Measurements from ENCODE around the gene ARHGEF1. TPM values are rescaled to one million over a fixed set of nuclear protein-coding genes. Genes with fewer than 3 reads are reported as not detected.

Gene ARHGEF1
- total RNA-seq, 4 donors from 2014 or later = 54.5 to 71.8 (median 59.7) TPM

DNA sequence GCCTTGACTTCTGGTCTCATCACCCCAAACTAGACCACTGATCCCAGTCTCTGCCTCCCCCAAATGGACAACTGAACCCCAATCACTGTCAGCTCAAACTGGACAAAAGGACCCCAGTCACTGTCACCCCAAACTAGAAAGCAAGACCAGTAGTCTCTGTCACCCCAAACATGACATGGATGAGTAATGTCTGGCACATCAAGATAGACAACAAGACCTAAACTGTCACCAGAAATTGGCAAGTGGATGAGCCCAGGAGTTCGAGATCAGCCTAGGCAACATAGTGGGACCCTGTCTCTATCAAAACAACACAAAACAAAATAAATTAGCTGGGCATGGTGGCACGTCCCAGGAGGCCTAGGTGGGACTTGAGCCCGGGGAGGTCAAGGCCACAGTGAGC is 64.1 kb downstream of the ARHGEF1 start:
- 92% methylated on average over 3 of the region's 3 CpGs for WGBS
- Histone ChIP-seq H3K4me3 (no peak overlapping the region), H3K9me3 (no peaks in the 10 kb centered on the region), H3K4me1 (peaks cover 0 to 7% (median 2%) of the 10 kb centered on the region in 4 donors), H3K36me3 (no peaks in the 10 kb centered on the region), H3K27me3 (peaks cover 0 to 46% (median 7%) of the 10 kb centered on the region in 4 donors), H3K27ac (replicated peaks in 1 of 4) (no peak overlapping the region)
- DNase-seq (ENCODE audit: extremely low spot score) = no peak
- intact Hi-C loops (cut with DNase I) = no loop called here
- TF ChIP-seq POLR2A (IDR thresholded peaks at IDR 0.05; ENCODE audit: low read depth) = no peak
- TF ChIP-seq POLR2AphosphoS5 (IDR thresholded peaks at IDR 0.05) = no peak

- H3K27ac ChIP-seq (replicated peaks in 1 of 4) = no peak overlapping the region
- H3K4me3 ChIP-seq = no peak overlapping the region
- no peaks in the 10 kb centered on the region for H3K9me3 ChIP-seq
- DNase-seq (ENCODE audit: extremely low spot score) = no peak
- WGBS = 8% methylated on average over 10 of the region's 12 CpGs
- intact Hi-C loops (cut with DNase I) = loop anchor here (5.0 kb wide), 1 partner anchor 89 kb away; the partner anchor contains the start of gene RPS19
- H3K27me3 ChIP-seq = peaks cover 0 to under 1% (median 0%) of the 10 kb centered on the region in 4 donors
- H3K4me1 ChIP-seq = peaks cover 0 to 7% (median 4%) of the 10 kb centered on the region in 4 donors
- TF ChIP-seq POLR2AphosphoS5 (IDR thresholded peaks at IDR 0.05) (peak in 1 of 2 donors; percentile 50), POLR2A (IDR thresholded peaks at IDR 0.05; ENCODE audit: low read depth) (no peak), EP300 (IDR thresholded peaks at IDR 0.05) (no peak), CTCF (IDR thresholded peaks at IDR 0.05) (peak in 2 of 3 experiments; percentile 87 to 98)
- H3K36me3 ChIP-seq = peaks cover 0 to 24% (median 17%) of the 10 kb centered on the region in 4 donors
Observed at GRCh38 chr19:41951686-41952172, 68.7 kb downstream of the ARHGEF1 start.

GRCh38 chr19:41955521-41955920 is 72.5 kb downstream of the ARHGEF1 start:
- H3K27me3 ChIP-seq = no peaks in the 10 kb centered on the region
- no peak for DNase-seq (ENCODE audit: extremely low spot score)
- no peak for TF ChIP-seq POLR2AphosphoS5 (IDR thresholded peaks at IDR 0.05)
- no peak for TF ChIP-seq EP300 (IDR thresholded peaks at IDR 0.05)
- TF ChIP-seq POLR2A (IDR thresholded peaks at IDR 0.05; ENCODE audit: low read depth) = no peak
- TF ChIP-seq CTCF (IDR thresholded peaks at IDR 0.05) = no peak

DNA sequence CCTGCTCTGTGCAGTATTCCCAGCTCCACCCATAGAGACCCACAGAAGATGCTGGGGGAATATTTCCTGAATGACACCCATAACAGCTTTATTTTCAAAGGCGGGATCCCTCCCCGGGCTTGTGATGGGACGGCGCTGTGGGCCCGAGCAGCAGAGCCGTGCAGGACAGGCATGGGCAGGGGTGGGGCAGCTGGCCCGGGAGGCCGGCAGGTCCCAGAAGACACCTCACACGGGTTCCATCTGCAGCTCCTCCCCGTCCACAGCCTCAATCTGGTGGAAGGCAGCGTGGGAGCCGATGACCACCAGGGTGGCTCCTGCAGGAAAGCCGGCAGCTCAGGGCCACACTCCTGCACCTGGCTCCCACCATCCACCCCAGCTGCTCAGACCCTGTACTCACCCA is 73.6 kb downstream of the ARHGEF1 start:
- peaks cover 13 to 26% (median 23%) of the 10 kb centered on the region in 4 donors for H3K4me1 ChIP-seq
- intact Hi-C loops (cut with DNase I) = loop anchor here (5.0 kb wide), 1 partner anchor 84 kb away; no protein-coding TSS in a partner anchor

More at GRCh38 chr19:41955521-41955920, 72.5 kb downstream of the ARHGEF1 start:
- 75% methylated on average over 7 of the region's 7 CpGs for WGBS
- no peak overlapping the region for H3K27ac ChIP-seq (replicated peaks in 1 of 4)
- H3K36me3 ChIP-seq = peaks cover 0 to 30% (median 24%) of the 10 kb centered on the region in 4 donors
- H3K9me3 ChIP-seq = no peaks in the 10 kb centered on the region
- peaks cover 13 to 29% (median 24%) of the 10 kb centered on the region in 4 donors for H3K4me1 ChIP-seq
- intact Hi-C loops (cut with DNase I) = loop anchor here (5.0 kb wide), 1 partner anchor 83 kb away; no protein-coding TSS in a partner anchor
- no peak overlapping the region for H3K4me3 ChIP-seq

More for the DNA sequence above, 73.6 kb downstream of the ARHGEF1 start:
- H3K4me3 ChIP-seq = no peak overlapping the region
- H3K27me3 ChIP-seq = no peaks in the 10 kb centered on the region
- H3K36me3 ChIP-seq = peaks cover 0 to 30% (median 24%) of the 10 kb centered on the region in 4 donors
- no peaks in the 10 kb centered on the region for H3K9me3 ChIP-seq
- WGBS = 81% methylated on average over 13 of the region's 13 CpGs
- no peak for DNase-seq (ENCODE audit: extremely low spot score)
- H3K27ac ChIP-seq (replicated peaks in 1 of 4) = no peak overlapping the region
- TF ChIP-seq CTCF (IDR thresholded peaks at IDR 0.05) (no peak), EP300 (IDR thresholded peaks at IDR 0.05) (no peak), POLR2A (IDR thresholded peaks at IDR 0.05; ENCODE audit: low read depth) (no peak), POLR2AphosphoS5 (IDR thresholded peaks at IDR 0.05) (no peak)

Small RNA genes within 50 kb of the gene (small RNA-seq; reads per million reads assigned to genes)
- gene MIR6797 = 0 reads per million in 3 donors

Other genes starting within 250 kb of the ARHGEF1 start
- gene CEACAM7, start 194.9 kb upstream of the ARHGEF1 start, total RNA-seq = 1 to 10 TPM in 1 of 4 donors, under 1 TPM in 1, not detected in 2; 0.83 to 2.1 TPM
- 1 to 10 TPM in 1 of 4 donors, under 1 TPM in 1, not detected in 2; 0.83 to 2.2 TPM for gene CEACAM5, start 174.6 kb upstream of the ARHGEF1 start, total RNA-seq
- 1 to 10 TPM in 1 of 4 donors, under 1 TPM in 2, not detected in 1; under 0.01 to 1.3 (median 0.69) TPM for gene CEACAM6, start 127.7 kb upstream of the ARHGEF1 start, total RNA-seq
- under 1 TPM in 1 of 4 donors, not detected in 3; 0.26 TPM for gene CEACAM3, start 86.6 kb upstream of the ARHGEF1 start, total RNA-seq
- not detected for gene LYPD4, start 38.5 kb upstream of the ARHGEF1 start, total RNA-seq
- gene DMRTC2, start 38.1 kb upstream of the ARHGEF1 start, total RNA-seq = not detected
- 1,000 to 10,000 TPM in 3 of 4 donors, 100 to 1,000 TPM in 1; 893 to 1,378 (median 1,179) TPM for gene RPS19, start 22.9 kb upstream of the ARHGEF1 start, total RNA-seq
- gene CD79A, start 5.9 kb upstream of the ARHGEF1 start, total RNA-seq = 1 to 10 TPM in 1 of 4 donors, under 1 TPM in 1, not detected in 2; 0.71 to 2.2 TPM
- under 1 TPM in 3 of 4 donors, not detected in 1; 0.32 to 0.42 (median 0.33) TPM for gene ERFL, start 45.3 kb downstream of the ARHGEF1 start, total RNA-seq
- gene RABAC1, start 76.1 kb downstream of the ARHGEF1 start, total RNA-seq = 100 to 1,000 TPM; 142 to 250 (median 201) TPM
- gene ATP1A3, start 111.0 kb downstream of the ARHGEF1 start, total RNA-seq = 1 to 10 TPM; 2.1 to 4.3 (median 3.5) TPM
- gene GRIK5, start 187.0 kb downstream of the ARHGEF1 start, total RNA-seq = 10 to 100 TPM in 2 of 4 donors, 1 to 10 TPM in 2; 8.6 to 27.6 (median 13.8) TPM
- gene ZNF574, start 193.0 kb downstream of the ARHGEF1 start, total RNA-seq = 10 to 100 TPM; 15.0 to 28.4 (median 21.7) TPM
- gene POU2F2, start 249.3 kb downstream of the ARHGEF1 start, total RNA-seq = 1 to 10 TPM in 3 of 4 donors, under 1 TPM in 1; 0.52 to 2.5 (median 1.5) TPM